ENCODE data around the gene NCAN. TPM values are rescaled to one million over a fixed set of nuclear protein-coding genes. Genes with fewer than 3 reads are reported as not detected.

Gene NCAN
- total and polyA plus RNA-seq, 9 of the 15 experiments (the other 6 are each of a cell fraction or from before 2014, with no cell fraction given), result 0.04 TPM; not detected in 8

- TF ChIP-seq, protein P1, sequence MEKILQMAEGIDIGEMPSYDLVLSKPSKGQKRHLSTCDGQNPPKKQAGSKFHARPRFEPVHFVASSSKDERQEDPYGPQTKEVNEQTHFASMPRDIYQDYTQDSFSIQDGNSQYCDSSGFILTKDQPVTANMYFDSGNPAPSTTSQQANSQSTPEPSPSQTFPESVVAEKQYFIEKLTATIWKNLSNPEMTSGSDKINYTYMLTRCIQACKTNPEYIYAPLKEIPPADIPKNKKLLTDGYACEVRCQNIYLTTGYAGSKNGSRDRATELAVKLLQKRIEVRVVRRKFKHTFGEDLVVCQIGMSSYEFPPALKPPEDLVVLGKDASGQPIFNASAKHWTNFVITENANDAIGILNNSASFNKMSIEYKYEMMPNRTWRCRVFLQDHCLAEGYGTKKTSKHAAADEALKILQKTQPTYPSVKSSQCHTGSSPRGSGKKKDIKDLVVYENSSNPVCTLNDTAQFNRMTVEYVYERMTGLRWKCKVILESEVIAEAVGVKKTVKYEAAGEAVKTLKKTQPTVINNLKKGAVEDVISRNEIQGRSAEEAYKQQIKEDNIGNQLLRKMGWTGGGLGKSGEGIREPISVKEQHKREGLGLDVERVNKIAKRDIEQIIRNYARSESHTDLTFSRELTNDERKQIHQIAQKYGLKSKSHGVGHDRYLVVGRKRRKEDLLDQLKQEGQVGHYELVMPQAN (IDR thresholded peaks at IDR 0.05; ENCODE audit: borderline replicate concordance), result no peak
- no peak for TF ChIP-seq SNIP1 (IDR thresholded peaks at IDR 0.05; ENCODE audit: low read depth)
- 0 out of 2 replicates have a peak, but pooled peaks have one; percentile 38 for TF ChIP-seq LARP7 (IDR thresholded peaks at IDR 0.05)
- no peak for TF ChIP-seq EHMT2 (IDR thresholded peaks at IDR 0.05)
- no peak for TF ChIP-seq POLR2B (IDR thresholded peaks at IDR 0.05; ENCODE audit: low read depth, partially characterized antibody)
- peak; percentile 63 for TF ChIP-seq ZFX (CRISPR knock-in tag; IDR thresholded peaks at IDR 0.05)
- TF ChIP-seq ZNF561 (CRISPR knock-in tag; conservative IDR thresholded peaks at IDR 0.05), result no peak
- no peak for TF ChIP-seq STAT6 (CRISPR knock-in tag; IDR thresholded peaks at IDR 0.05)
- TF ChIP-seq AFF1 (IDR thresholded peaks at IDR 0.05; ENCODE audit: low read depth in 1 of 2, partially characterized antibody in 2 of 2), result no peak
- no peak for TF ChIP-seq SREBF1 (IDR thresholded peaks at IDR 0.05; ENCODE audit: borderline replicate concordance, low read depth, low read length)
- peak in 1 of 2 experiments; percentile 78 for TF ChIP-seq E2F6 (IDR thresholded peaks at IDR 0.05; ENCODE audit: borderline replicate concordance in 1 of 2, extremely low read depth in 1 of 2, insufficient read depth in 1 of 2, insufficient read length in 1 of 2, low read depth in 1 of 2, low read length in 1 of 2, poor library complexity in 1 of 2, severe bottlenecking in 1 of 2)
- TF ChIP-seq MEIS2 (IDR thresholded peaks at IDR 0.05; ENCODE audit: partially characterized antibody), result no peak
- TF ChIP-seq SP1 (CRISPR knock-in tag; IDR thresholded peaks at IDR 0.05), result no peak
- TF ChIP-seq BHLHE40 (IDR thresholded peaks at IDR 0.05; ENCODE audit: low read length), result peak; percentile 81
- no peak for TF ChIP-seq CC2D1A (IDR thresholded peaks at IDR 0.05)
- TF ChIP-seq, protein P2, sequence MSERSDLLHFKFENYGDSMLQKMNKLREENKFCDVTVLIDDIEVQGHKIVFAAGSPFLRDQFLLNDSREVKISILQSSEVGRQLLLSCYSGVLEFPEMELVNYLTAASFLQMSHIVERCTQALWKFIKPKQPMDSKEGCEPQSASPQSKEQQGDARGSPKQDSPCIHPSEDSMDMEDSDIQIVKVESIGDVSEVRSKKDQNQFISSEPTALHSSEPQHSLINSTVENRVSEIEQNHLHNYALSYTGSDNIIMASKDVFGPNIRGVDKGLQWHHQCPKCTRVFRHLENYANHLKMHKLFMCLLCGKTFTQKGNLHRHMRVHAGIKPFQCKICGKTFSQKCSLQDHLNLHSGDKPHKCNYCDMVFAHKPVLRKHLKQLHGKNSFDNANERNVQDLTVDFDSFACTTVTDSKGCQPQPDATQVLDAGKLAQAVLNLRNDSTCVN (CRISPR knock-in tag; IDR thresholded peaks at IDR 0.05), result no peak
These were observed 49.8 kb downstream of the NCAN start (continued) for GRCh38 chr19:19261350-19262189.

Data from K562 (cell line).